IPS-NIHi7 (cell line): ENCODE measurements around the gene PIP4K2C.

Experiments used
- DNase-seq: peaks from one replicate; pipeline ENCODE4 v3.0.0; 2012; ENCODE audit warnings: mixed read lengths; ENCODE audit errors: extremely low spot score

PIP4K2C gene

DNA sequence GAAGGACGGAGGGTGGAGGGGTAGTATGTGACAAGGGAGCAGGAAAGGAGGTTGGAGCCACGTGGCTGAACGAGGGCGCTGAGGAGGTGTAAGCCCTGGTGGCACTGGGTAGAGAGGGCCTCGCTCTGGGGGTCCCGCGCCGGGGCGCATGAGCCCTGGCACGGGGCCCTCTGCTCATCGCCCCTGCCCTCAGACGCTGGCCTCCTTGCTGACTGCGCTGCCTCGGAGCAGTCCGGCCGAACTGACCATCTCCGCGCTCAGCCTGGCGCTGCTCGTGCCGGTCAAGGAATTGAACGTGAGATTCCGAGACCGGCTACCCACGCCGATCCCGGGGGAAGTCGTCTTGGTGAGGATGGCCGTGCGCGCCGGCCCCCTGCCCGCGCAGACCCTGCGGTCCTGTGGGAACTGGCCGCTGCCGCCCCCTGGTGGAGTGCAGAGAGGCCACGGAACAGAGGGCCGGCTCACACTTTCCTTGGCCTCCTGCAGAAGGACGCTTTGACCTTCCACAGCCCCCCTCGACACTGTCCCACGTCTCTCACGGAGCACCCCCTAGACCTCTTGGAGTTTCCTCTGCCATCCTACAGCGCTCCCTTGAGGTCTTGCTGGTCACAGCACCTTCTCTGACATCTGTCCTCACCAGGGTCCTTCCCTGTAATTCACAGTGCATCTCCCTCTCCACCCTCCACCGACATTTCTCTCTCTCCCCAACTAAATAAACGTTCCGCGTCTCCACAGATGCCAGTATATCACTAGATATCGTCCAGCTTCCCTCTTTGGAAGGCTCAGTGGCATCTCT, 30.7 kb downstream of the PIP4K2C start:
- DNase-seq: peak; percentile 82

GRCh38 chr12:57622293-57623245, 31.6 kb downstream of the PIP4K2C start:
- DNase-seq: no peak

- DNase-seq: no peak
Observed at GRCh38 chr12:57623385-57623784, 32.4 kb downstream of the PIP4K2C start.

- DNase-seq: no peak
Observed at GRCh38 chr12:57623811-57624390, 32.9 kb downstream of the PIP4K2C start.

GRCh38 chr12:57624441-57625220, 33.6 kb downstream of the PIP4K2C start:
- no peak for DNase-seq

DNA sequence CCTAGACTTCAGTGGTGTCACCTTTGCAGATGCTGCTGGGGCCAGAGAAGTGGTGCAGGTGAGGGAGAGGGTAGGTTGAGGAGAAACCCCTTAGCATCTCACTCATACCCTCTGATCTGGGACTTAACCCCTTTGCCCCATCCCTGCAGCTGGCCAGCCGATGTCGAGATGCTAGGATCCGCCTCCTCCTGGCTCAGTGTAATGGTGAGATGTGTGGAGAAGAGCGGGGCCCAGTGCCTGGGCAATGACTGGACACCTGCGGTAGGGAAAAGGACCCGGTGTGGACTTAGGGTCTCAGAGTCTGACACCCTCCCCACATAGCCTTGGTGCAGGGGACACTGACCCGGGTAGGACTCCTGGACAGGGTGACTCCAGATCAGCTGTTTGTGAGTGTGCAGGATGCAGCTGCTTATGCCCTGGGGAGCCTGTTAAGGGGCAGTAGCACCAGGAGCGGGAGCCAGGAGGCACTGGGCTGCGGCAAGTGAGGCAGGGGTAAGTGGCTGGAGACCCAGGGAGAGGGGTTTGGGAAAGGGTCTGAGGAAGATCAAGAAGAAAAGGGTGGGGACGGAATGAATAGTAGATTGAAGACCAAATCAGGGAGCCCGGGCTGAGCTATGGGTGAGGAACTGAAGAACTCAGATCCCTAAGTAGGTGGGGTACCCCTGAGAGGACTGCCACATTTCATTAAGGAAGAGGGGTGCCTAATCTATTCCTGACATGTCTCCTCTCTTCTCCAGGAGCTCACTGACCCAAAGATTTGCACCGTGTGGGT, 34.5 kb downstream of the PIP4K2C start:
- DNase-seq: no peak

DNA sequence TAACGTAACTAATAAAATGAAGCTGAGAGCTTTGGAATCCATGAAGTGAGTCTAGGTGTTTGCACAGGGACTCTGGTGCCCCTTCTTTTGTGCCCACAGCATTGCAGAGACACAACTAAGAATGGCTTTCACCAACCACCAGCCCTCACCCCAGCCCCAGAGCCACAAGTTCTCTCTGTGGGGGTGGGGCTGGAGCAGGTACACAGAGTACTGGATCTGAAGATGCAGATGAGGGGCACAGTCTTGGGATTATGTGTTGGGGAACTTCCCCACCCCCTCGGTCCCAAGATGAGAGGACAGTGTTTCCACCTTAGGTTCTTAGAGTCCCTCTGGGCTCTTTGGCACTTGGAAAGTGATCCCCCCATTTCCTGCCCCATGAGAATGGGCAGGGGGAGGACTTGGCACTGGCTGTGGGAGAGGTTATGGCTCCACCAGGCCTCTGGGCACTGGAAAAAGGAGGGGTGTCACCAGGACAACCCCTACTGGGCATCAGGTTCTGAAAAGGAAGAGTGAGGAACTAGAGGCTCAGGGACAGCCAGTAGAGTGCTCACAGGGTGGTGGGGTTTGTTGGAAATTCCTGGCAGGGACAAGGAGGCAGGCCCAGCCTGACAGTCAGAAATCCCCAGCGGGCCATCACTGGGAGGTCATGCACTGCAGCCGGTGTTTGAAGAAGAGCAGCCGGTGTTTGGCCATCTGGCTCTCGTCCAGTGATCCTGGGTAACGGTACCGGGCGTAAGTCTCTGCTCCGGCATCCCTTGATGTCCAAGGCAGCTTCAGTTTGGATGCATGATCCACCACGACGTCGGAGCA, 35.3 kb downstream of the PIP4K2C start:
- no peak for DNase-seq

GRCh38 chr12:57626921-57627445, 36.0 kb downstream of the PIP4K2C start:
- DNase-seq: no peak

GRCh38 chr12:57627501-57628279, 36.7 kb downstream of the PIP4K2C start:
- peak; percentile 33 for DNase-seq

GRCh38 chr12:57628280-57629191, 37.5 kb downstream of the PIP4K2C start:
- no peak for DNase-seq

DNA sequence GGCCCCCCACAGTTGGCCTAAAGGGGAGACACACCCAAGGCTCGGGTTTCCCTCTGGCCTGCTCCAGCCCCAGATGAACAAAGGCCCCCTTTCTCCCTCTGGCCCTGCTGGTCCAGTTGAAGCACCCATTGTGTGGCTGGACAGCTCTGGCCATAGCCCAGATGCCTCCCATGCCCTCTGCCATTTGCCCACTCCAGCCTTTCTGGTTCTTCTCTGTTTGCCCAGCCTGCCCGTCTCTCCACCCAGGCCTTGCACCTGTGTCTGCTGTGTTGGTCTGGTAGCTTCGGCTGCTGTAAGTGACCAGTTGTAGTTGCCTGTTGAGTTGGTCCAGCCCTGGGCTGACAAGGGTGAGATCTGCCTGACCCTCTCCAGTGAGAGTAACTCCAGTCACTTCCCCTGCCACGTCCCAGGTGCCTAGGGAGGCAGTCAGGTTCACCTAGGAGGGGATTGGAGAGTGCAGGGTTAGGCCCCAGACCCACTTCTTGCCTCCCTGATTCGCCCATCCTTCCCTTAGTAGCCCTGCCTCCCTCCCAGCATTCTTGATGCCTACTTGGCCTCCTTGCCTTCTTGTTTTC, 39.0 kb downstream of the PIP4K2C start:
- DNase-seq: no peak

DNA sequence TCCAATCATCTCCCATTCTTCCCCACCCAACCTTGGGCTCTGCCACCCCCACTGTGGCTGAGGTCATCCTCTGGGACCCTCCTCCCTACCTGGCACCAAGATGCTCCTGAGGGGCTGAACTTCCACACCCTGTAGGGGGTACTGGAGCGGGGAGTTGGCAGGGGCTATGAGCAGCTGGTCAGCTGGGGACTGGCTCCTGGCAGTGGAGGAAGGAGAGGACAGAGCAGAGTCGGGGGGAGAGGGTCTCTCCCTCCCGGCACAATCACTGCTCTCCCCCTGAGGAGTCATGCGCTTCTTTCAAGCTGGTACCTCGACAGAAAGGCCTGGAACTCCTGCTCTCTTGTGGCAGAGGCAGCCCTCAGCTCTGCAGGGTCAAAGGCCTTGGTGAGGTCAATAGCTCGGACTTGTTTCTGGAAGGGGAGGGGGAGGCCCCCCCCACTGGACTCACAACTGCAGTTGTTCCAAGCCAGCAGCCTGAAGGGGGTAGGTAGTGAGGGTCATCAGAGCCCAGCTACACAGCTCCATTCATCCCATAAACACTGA, 40.0 kb downstream of the PIP4K2C start:
- DNase-seq: peak; percentile 5

GRCh38 chr12:57631566-57632072, 40.6 kb downstream of the PIP4K2C start:
- peak; percentile 8 for DNase-seq

DNA sequence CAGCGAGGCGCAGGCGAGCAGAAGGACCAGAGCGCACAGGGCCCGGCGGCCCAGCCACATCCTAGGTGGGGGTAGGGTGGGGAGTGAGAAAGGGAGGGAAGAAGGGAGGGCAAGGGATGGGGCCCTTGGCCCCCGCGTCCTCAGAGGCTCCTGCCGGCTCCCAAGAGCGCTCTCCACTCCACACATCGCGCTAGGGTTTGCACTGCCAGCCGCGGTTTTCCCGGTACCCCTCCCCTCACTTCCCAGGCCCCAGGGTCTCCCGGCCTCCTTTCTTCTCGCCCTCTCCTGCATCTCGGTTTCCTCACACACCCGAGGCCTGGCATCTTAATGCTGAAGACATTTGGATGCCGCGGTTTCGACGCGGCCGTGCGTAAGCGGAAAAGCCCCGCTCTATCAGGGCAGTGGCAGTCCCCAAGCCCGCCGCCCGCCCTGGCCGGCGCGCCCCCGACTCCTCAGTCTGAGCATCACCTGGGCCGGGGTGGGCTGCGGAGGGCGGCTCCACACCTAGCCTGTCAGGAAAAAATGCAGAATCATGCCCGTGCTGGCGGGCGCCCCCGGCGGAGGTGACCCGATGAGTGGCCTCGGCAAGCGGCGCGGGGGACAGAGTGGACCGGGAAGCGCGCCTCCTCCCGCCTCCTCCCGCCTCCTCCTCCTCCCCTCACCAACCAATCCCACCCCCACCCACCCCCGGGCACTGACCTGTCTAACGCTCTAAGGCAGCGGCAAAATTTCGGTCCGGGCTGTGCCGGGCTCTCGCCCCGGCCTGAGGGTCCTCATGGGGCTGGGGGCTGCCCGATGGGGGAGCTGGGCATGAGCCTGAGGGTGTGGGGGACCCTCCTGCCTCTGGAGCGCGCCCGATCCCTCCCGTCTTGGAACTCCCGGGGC, 41.3 kb downstream of the PIP4K2C start:
- peak; percentile 31 for DNase-seq

- peak; percentile 94 for DNase-seq
Observed at GRCh38 chr12:57632958-57633840, 42.2 kb downstream of the PIP4K2C start, which contains the start of gene B4GALNT1. TSS of gene B4GALNT1 (minus strand) at chr12:57633201. CDS start at chr12:57632132, 1,069 bp downstream.
